Esophagus muscularis mucosa (tissue), 4 donors: Measurements from ENCODE around the gene NUP62. TPM values are rescaled to one million over a fixed set of nuclear protein-coding genes. Genes with fewer than 3 reads are reported as not detected.

Source experiments
- DNase-seq: peaks from one replicate; pipeline ENCODE4 v3.0.0-alpha.2; 2017; ENCODE audit errors: extremely low spot score
- H3K27ac ChIP-seq, 4 donors: fragments of 200-600 bp; sonication (generic); replicated peaks in 1 of 4; 1 replicate in 3 of 4; 2 replicates in 1 of 4; pipeline ENCODE4 v1.5.1; 2016 to 2019; ENCODE audit warnings: mild to moderate bottlenecking in 1 of 4
- H3K27me3 ChIP-seq, 4 donors: fragments of 200-600 bp; sonication (generic); one replicate each; pipeline versions ENCODE4 v1.5.1 to v1.6.0; 2016 to 2019
- H3K36me3 ChIP-seq, 4 donors: fragments of 200-600 bp; sonication (generic); one replicate each; pipeline ENCODE4 v1.5.1; 2016 to 2019
- H3K4me1 ChIP-seq, 4 donors: fragments of 200-600 bp; sonication (generic); one replicate each; pipeline ENCODE4 v1.5.1; 2016 to 2019
- H3K4me3 ChIP-seq, 4 donors: fragments of 200-600 bp; sonication (generic); 1 replicate in 2 of 4; 2 replicates in 2 of 4; pipeline ENCODE4 v1.5.1; 2016 to 2019; ENCODE audit warnings: mild to moderate bottlenecking in 4 of 4, moderate library complexity in 1 of 4
- H3K9me3 ChIP-seq, 4 donors: fragments of 200-600 bp; sonication (generic); 1 replicate in 3 of 4; 2 replicates in 1 of 4; pipeline ENCODE4 v1.5.1; 2016 to 2019
- EP300 ChIP-seq: sonication (generic); formaldehyde crosslinking; IDR thresholded peaks from one replicate; pipeline ENCODE4 v1.6.1; 2017; ENCODE audit warnings: antibody characterized with exemption
- POLR2A ChIP-seq: fragments of 450-650 bp; IDR thresholded peaks from one replicate; pipeline ENCODE4 v1.6.1; 2017; ENCODE audit warnings: antibody characterized with exemption, moderate library complexity, mild to moderate bottlenecking, low read depth
- POLR2AphosphoS5 ChIP-seq, 2 donors: sonication (generic); formaldehyde crosslinking; IDR thresholded peaks; one replicate each; pipeline ENCODE4 v1.6.1; 2017; ENCODE audit warnings: antibody characterized with exemption in 2 of 2
- WGBS: methylation state at CpG from one replicate; pipeline ENCODE4 v1.1.5; 2018; 5-methylcytosine and 5-hydroxymethylcytosine counted together
- intact Hi-C: fragments of 100-400 bp; cut with DNase I; formaldehyde crosslinking; loops from one replicate; pipeline ENCODE4 v1.15.1; 2023
- total RNA-seq, 4 donors: library from RNA; depleted of rRNA; stranded (reverse); fragments of >200 nt; gene quantifications; one replicate each; pipeline versions ENCODE4 v1.1.0 to v1.2.1, GENCODE V29; 2016
- TF ChIP-seq, protein P1 (sequence below), 3 experiments: fragments of 200-600 bp in 2 of 3; fragments of 450-650 bp in 1 of 3; sonication (generic) in 2 of 3; IDR thresholded peaks; one replicate each; pipeline ENCODE4 v1.5.1; 2017 to 2019; ENCODE audit warnings: antibody characterized with exemption in 3 of 3, mild to moderate bottlenecking in 2 of 3, moderate library complexity in 1 of 3

Gene NUP62
- total RNA-seq, 4 donors from 2014 or later, result 27.0 to 44.3 (median 35.9) TPM

DNA sequence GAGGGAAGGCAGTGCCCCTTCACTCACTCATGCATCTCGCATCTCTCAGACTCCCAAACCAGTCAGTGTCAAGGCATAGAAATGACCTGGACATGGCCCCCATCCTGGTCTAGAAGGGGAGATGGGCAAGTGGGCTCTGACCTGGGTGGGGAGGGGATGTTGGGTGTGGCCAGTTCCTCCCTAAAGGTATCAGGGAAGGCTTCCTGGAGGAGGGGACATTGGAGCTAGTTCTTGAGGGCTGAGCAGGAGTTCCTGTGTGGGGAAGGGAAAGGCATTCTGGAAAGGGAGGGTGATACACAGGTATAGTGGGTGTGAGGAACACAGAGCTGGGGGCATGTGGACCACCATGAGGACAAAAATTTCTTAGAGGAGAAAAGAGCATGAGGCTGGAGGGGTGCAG, 36.6 kb downstream of the NUP62 start:
- no peak overlapping the region for H3K4me3 ChIP-seq
- peaks cover 0 to 37% (median 9%) of the 10 kb centered on the region in 4 donors for H3K27me3 ChIP-seq
- WGBS, result 93% methylated on average over 1 of the region's 1 CpG
- H3K27ac ChIP-seq, result no peak overlapping the region
- peaks cover 17 to 32% (median 26%) of the 10 kb centered on the region in 4 donors for H3K4me1 ChIP-seq
- TF ChIP-seq POLR2A (no peak), POLR2AphosphoS5 (IDR thresholded peaks at IDR 0.05) (no peak)
- TF ChIP-seq, protein P1, sequence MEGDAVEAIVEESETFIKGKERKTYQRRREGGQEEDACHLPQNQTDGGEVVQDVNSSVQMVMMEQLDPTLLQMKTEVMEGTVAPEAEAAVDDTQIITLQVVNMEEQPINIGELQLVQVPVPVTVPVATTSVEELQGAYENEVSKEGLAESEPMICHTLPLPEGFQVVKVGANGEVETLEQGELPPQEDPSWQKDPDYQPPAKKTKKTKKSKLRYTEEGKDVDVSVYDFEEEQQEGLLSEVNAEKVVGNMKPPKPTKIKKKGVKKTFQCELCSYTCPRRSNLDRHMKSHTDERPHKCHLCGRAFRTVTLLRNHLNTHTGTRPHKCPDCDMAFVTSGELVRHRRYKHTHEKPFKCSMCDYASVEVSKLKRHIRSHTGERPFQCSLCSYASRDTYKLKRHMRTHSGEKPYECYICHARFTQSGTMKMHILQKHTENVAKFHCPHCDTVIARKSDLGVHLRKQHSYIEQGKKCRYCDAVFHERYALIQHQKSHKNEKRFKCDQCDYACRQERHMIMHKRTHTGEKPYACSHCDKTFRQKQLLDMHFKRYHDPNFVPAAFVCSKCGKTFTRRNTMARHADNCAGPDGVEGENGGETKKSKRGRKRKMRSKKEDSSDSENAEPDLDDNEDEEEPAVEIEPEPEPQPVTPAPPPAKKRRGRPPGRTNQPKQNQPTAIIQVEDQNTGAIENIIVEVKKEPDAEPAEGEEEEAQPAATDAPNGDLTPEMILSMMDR (IDR thresholded peaks at IDR 0.05), result no peak
- peaks cover 4 to 19% (median 10%) of the 10 kb centered on the region in 4 donors for H3K36me3 ChIP-seq
- no peak for DNase-seq
- H3K9me3 ChIP-seq, result no peaks in the 10 kb centered on the region
- intact Hi-C loops, result no loop called here

DNA sequence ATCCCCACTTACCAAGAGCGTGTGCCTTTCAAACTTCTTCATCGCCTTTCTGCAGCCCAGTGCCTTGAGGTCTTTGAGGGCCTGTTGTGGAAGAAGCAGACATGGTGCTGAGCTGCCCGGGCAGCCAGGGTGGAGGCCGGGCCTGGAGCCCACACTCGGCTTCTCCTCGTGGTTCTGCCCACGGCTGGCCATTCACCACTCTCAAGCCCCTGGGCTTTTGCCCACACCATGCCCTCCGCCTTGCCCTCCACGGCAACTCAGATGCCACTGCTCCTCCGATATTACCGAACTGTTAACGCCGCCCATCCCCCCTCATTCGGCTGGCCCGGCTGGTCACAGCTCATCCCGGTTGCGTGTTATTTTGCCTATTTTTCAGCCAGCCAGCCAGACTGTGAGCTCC, 37.9 kb downstream of the NUP62 start:
- Histone ChIP-seq H3K4me3 (no peak overlapping the region), H3K27ac (no peak overlapping the region), H3K4me1 (peaks cover 9 to 18% (median 16%) of the 10 kb centered on the region in 4 donors), H3K36me3 (peaks cover 4 to 32% (median 15%) of the 10 kb centered on the region in 4 donors), H3K9me3 (no peaks in the 10 kb centered on the region), H3K27me3 (peaks cover 0 to 37% (median 9%) of the 10 kb centered on the region in 4 donors)
- no peak for DNase-seq
- 86% methylated on average over 16 of the region's 17 CpGs for WGBS
- TF ChIP-seq EP300, result no peak
- TF ChIP-seq POLR2AphosphoS5 (IDR thresholded peaks at IDR 0.05), result no peak
- no peak for TF ChIP-seq POLR2A
- TF ChIP-seq, protein P1 (IDR thresholded peaks at IDR 0.05), result no peak
- intact Hi-C loops, result no loop called here

DNA sequence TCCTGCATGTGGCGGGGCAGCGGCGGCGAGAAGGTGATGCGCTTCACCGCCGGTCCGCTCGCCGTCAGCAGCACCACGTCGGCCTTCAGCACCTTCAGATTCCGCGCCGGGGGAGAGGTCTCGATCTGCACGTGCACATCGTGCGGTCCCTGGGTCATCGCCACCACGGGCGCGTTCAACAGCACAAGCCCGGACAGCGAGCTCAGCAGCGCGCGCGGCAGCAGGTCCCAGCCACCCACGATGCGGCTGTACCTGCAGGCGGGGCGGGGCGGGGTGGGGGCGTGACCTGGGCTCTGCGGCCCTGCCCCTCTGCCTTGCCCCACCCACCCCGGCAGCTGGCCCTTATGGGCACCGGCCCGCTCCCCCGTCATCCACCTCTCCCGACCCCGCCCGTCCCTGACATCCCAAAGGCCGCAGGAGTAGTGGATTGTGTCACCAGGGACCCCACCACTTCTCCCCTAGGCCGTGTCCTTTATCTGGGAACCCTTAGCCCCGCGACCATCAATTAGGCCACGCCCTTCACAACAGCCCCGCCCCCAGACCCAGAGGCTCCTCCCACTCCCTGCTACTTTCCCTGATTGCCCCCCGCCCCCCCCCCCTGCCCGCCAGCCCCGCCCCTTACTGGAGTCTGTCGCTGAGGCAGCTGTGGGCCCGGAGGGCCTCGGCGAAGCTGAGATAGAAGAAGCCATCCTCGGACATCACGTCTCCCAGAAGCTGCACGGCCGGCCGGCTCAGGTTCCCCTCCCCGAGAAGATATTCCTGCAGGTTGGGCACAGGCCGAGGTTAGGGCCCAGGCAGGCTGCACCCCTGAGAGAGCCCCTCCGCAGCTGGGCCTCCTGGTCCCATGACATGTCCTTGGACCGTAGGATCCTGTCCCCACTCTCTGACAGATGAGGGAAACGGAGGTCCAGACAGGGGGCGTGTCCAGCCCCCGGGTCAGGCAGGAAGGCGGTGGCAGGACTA, 38.7 kb downstream of the NUP62 start:
- H3K4me1 ChIP-seq, result peaks cover 9 to 17% (median 16%) of the 10 kb centered on the region in 4 donors
- no peak for DNase-seq
- H3K27me3 ChIP-seq, result peaks cover 0 to 37% (median 9%) of the 10 kb centered on the region in 4 donors
- no peaks in the 10 kb centered on the region for H3K9me3 ChIP-seq
- 12% methylated on average over 37 of the region's 69 CpGs for WGBS
- no peak overlapping the region for H3K27ac ChIP-seq
- peaks cover 4 to 40% (median 22%) of the 10 kb centered on the region in 4 donors for H3K36me3 ChIP-seq
- H3K4me3 ChIP-seq, result peak overlapping the region; percentile 32 to 50 (median 39)
- peak in 1 of 2 donors; percentile 12 for TF ChIP-seq POLR2AphosphoS5 (IDR thresholded peaks at IDR 0.05)
- TF ChIP-seq, protein P1 (IDR thresholded peaks at IDR 0.05), result no peak
- TF ChIP-seq POLR2A, result no peak
- intact Hi-C loops, result no loop called here

DNA sequence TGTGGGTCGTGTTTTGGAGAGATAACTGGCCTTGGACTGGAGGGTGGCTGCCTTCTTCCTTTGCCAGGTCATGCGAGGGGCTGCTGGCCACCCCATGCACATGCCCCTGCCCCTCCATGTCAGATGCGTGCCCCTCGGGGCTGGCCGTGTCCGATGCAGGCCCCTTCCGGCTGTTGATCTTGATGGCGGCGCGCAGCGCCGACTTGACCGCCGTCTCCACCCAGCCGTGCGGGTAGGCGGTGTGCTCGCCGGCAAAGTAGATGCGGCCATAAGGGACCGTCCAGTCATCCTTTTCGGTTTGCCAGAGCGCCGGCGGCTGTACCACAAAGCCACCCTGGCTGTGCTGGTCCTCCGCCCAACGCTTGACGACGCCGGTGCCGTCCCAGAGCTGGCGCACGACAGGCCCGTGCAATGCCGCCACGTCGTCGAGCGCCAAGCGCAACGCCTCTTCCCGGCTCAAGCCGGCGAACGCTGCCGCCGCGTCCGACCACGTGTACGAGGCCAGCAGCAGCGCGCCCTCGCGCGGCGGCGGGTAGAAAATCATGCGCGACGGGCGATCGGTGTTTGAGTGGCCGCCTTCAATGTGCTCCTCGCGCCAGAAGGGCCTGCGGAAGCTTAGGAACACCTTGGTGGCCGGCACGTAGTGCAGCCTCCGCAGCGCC, 39.5 kb downstream of the NUP62 start:
- peak overlapping the region; percentile 32 to 50 (median 39) for H3K4me3 ChIP-seq
- TF ChIP-seq POLR2A (no peak), EP300 (no peak), POLR2AphosphoS5 (IDR thresholded peaks at IDR 0.05) (peak; percentile 50 to 70)
- TF ChIP-seq, protein P1 (IDR thresholded peaks at IDR 0.05), result peak; percentile 52 to 88 (median 67)
- H3K27ac ChIP-seq, result no peak overlapping the region
- intact Hi-C loops, result no loop called here
- DNase-seq, result peak; percentile 95
- peaks cover 9 to 17% (median 16%) of the 10 kb centered on the region in 4 donors for H3K4me1 ChIP-seq
- WGBS, result 62% methylated on average over 30 of the region's 71 CpGs
- H3K36me3 ChIP-seq, result peaks cover 9 to 48% (median 30%) of the 10 kb centered on the region in 4 donors
- H3K27me3 ChIP-seq, result peaks cover 0 to 37% (median 9%) of the 10 kb centered on the region in 4 donors
- no peaks in the 10 kb centered on the region for H3K9me3 ChIP-seq
